IMR-90 (cell line): Measurements from ENCODE around the gene HOTAIR. TPM values are rescaled to one million over a fixed set of nuclear protein-coding genes. Genes with fewer than 3 reads are reported as not detected.

Experiments used
- ATAC-seq: fragments of 200-7000 bp; cut with Tn5 transposase; 2 replicates; pipeline ENCODE4 v1.9.1; 2020; ENCODE audit warnings: low read depth, mild to moderate bottlenecking, moderate library complexity
- BruUV-seq: library from RNA; stranded (reverse); fragments of 400-500 nt; replicated peaks from 2 replicates; lab custom pipeline; 2021; lab: Mats Ljungman, UMichigan
- CTCF ChIA-PET: fragments of 300-600 bp; formaldehyde crosslinking; extraction: SDS; loops from one replicate; lab custom pipeline; 2021; ENCODE audit warnings: antibody characterized with exemption; lab: Yijun Ruan, JAX
- POLR2A ChIA-PET: fragments of 300-600 bp; sonication (Branson Sonifier 250); formaldehyde crosslinking; loops from one replicate; lab custom pipeline; 2022; ENCODE audit warnings: antibody characterized with exemption; ENCODE audit not compliant: unreplicated experiment; lab: Charles Lee
- DNase-seq: peaks from one replicate; pipeline ENCODE4 v3.0.0; 2013
- H2AFZ ChIP-seq: replicated peaks from 2 replicates; pipeline ENCODE3; 2013; ENCODE audit warnings: low read length, mild to moderate bottlenecking; ENCODE audit not compliant: poor library complexity
- H2AK5ac ChIP-seq: 2 replicates; pipeline ENCODE4 v1.6.1; 2013; ENCODE audit warnings: low read depth, low read length, inconsistent platforms
- H2AK9ac ChIP-seq: replicated peaks from 2 replicates; pipeline ENCODE3; 2013; ENCODE audit warnings: mild to moderate bottlenecking, low read depth, low read length, moderate library complexity; ENCODE audit not compliant: poor library complexity
- H2BK120ac ChIP-seq: 2 replicates; pipeline ENCODE4 v1.6.1; 2013; ENCODE audit warnings: low read depth, low read length, inconsistent platforms
- H2BK15ac ChIP-seq: 3 replicates; pipeline ENCODE4 v1.6.1; 2013; ENCODE audit warnings: low read depth, low read length, inconsistent platforms
- H2BK20ac ChIP-seq: 2 replicates; pipeline ENCODE4 v1.6.1; 2013; ENCODE audit warnings: low read depth, mild to moderate bottlenecking, inconsistent platforms, low read length, moderate library complexity
- H2BK5ac ChIP-seq: 2 replicates; pipeline ENCODE4 v1.6.1; 2013; ENCODE audit warnings: mild to moderate bottlenecking, low read depth, low read length, inconsistent platforms; ENCODE audit not compliant: poor library complexity, severe bottlenecking
- H3K14ac ChIP-seq: replicated peaks from 2 replicates; pipeline ENCODE4 v1.6.1; 2013; ENCODE audit warnings: low read depth, low read length, inconsistent platforms
- H3K18ac ChIP-seq: 2 replicates; pipeline ENCODE4 v1.6.1; 2013; ENCODE audit warnings: low read depth, low read length, control low read depth
- H3K23ac ChIP-seq: 2 replicates; pipeline ENCODE4 v1.6.1; 2013; ENCODE audit warnings: low read depth, low read length, inconsistent platforms
- H3K27ac ChIP-seq: 2 replicates; pipeline ENCODE4 v1.5.1; 2013; ENCODE audit warnings: mild to moderate bottlenecking, control low read depth, low read length; ENCODE audit not compliant: insufficient read depth
- H3K27me3 ChIP-seq: 2 replicates; pipeline ENCODE4 v1.6.1; 2013; ENCODE audit warnings: low read length; ENCODE audit not compliant: control insufficient read depth, insufficient read depth
- H3K36me3 ChIP-seq: 2 replicates; pipeline ENCODE4 v1.6.1; 2013; ENCODE audit warnings: low read length, mixed read lengths; ENCODE audit not compliant: control insufficient read depth, insufficient read depth
- H3K4ac ChIP-seq: 2 replicates; pipeline ENCODE4 v1.6.1; 2013; ENCODE audit warnings: low read depth, low read length, inconsistent platforms
- H3K4me1 ChIP-seq: 2 replicates; pipeline ENCODE4 v1.6.1; 2013; ENCODE audit warnings: low read length, mixed read lengths; ENCODE audit not compliant: control insufficient read depth, insufficient read depth
- H3K4me2 ChIP-seq: 2 replicates; pipeline ENCODE4 v1.6.1; 2013; ENCODE audit warnings: low read depth, mild to moderate bottlenecking, control low read depth, low read length, moderate library complexity
- H3K4me3 ChIP-seq: 2 replicates; pipeline ENCODE4 v1.5.1; 2013; ENCODE audit warnings: low read depth, mild to moderate bottlenecking, control low read depth, low read length, moderate library complexity; ENCODE audit not compliant: insufficient read depth
- H3K56ac ChIP-seq: 2 replicates; pipeline ENCODE4 v1.6.1; 2013; ENCODE audit warnings: low read length, inconsistent platforms; ENCODE audit not compliant: insufficient read depth; ENCODE audit errors: extremely low read depth
- H3K79me1 ChIP-seq, 2 experiments: 2 replicates each; pipeline ENCODE4 v1.6.1; 2013; ENCODE audit warnings: low read length in 2 of 2, inconsistent platforms in 1 of 2, low read depth in 1 of 2
- H3K9ac ChIP-seq: 2 replicates; pipeline ENCODE4 v1.6.1; 2013; ENCODE audit warnings: low read depth, low read length, control low read depth
- H3K9me1 ChIP-seq: 2 replicates; pipeline ENCODE4 v1.6.1; 2013; ENCODE audit warnings: low read length, inconsistent platforms; ENCODE audit not compliant: insufficient read depth
- H3K9me3 ChIP-seq: 2 replicates; pipeline ENCODE4 v1.6.1; 2013; ENCODE audit warnings: low read length; ENCODE audit not compliant: control insufficient read depth, insufficient read depth
- H4K20me1 ChIP-seq: 2 replicates; pipeline ENCODE4 v1.6.1; 2013; ENCODE audit warnings: low read length, inconsistent platforms; ENCODE audit not compliant: insufficient read depth
- H4K5ac ChIP-seq: 2 replicates; pipeline ENCODE4 v1.6.1; 2013; ENCODE audit warnings: mild to moderate bottlenecking, low read depth, low read length, control low read depth
- H4K8ac ChIP-seq, 2 experiments: 2 replicates each; pipeline ENCODE4 v1.6.1; 2013; ENCODE audit warnings: low read depth in 2 of 2, low read length in 2 of 2, control low read depth in 1 of 2, inconsistent platforms in 1 of 2
- H4K91ac ChIP-seq: 2 replicates; pipeline ENCODE4 v1.6.1; 2013; ENCODE audit warnings: low read depth, low read length, inconsistent platforms; ENCODE audit not compliant: insufficient read depth
- CHD1 ChIP-seq: IDR thresholded peaks from 2 replicates; pipeline ENCODE4 v1.6.1; 2012; ENCODE audit warnings: low read depth, low read length, improper control_type of control experiment
- MXI1 ChIP-seq: IDR thresholded peaks from 2 replicates; pipeline ENCODE4 v1.6.1; 2012; ENCODE audit warnings: low read depth, mild to moderate bottlenecking, low read length, moderate library complexity, borderline replicate concordance
- POLR2A ChIP-seq: IDR thresholded peaks from 2 replicates; pipeline ENCODE4 v1.6.1; 2012; ENCODE audit warnings: mild to moderate bottlenecking, low read depth, low read length
- RFX5 ChIP-seq: IDR thresholded peaks from 2 replicates; pipeline ENCODE4 v1.8.0; 2012; ENCODE audit warnings: low read depth, mild to moderate bottlenecking, low read length, moderate library complexity
- WGBS, 2 experiments: methylation state at CpG; one replicate each; pipeline versions ENCODE4 v1.1.5 to v1.1.7; 2013; ENCODE audit warnings: missing lambda C conversion rate in 2 of 2; ENCODE audit not compliant: insufficient read length in 1 of 2; ENCODE audit errors: extremely low coverage in 2 of 2; 5-methylcytosine and 5-hydroxymethylcytosine counted together
- dilution Hi-C: fragments of 300-500 bp; cut with HindIII; formaldehyde crosslinking; loops from one replicate; pipeline ENCODE4 v1.14.3; 2018; ENCODE audit warnings: low sequenced_read_pairs; ENCODE audit not compliant: unreplicated experiment
- in situ Hi-C: fragments of 300-500 bp; cut with MboI; formaldehyde crosslinking; loops from 3 replicates; pipeline ENCODE4 v1.14.3; 2019; ENCODE audit warnings: low sequenced_read_pairs, inconsistent platforms, mixed read lengths
- intact Hi-C: fragments of 100-400 bp; cut with micrococcal nuclease; formaldehyde crosslinking; loops from 2 replicates; pipeline ENCODE4 v1.10.0; 2022
- polyA plus RNA-seq, 3 experiments: library from polyadenylated mRNA; depleted of rRNA; stranded (reverse); fragments of >200 nt; gene quantifications; 2 replicates each; pipeline ENCODE4 v1.2.3, GENCODE V29; 2012; ENCODE audit warnings: low replicate concordance in 1 of 3
- total RNA-seq: library from RNA; depleted of rRNA; stranded (reverse); fragments of >200 nt; gene quantifications from 2 replicates; pipeline ENCODE4 v1.2.3, GENCODE V29; 2012
- TF ChIP-seq, protein P1 (sequence below): fragments of 150-350 bp; IDR thresholded peaks from 2 replicates; pipeline ENCODE4 v1.6.1; 2016; ENCODE audit warnings: low read depth, mild to moderate bottlenecking, low read length, moderate library complexity, borderline replicate concordance
- TF ChIP-seq, protein P2 (sequence below): conservative IDR thresholded peaks from 2 replicates; pipeline ENCODE4 v1.5.1; 2012; ENCODE audit warnings: mild to moderate bottlenecking, low read depth, low read length, improper control_type of control experiment

The HOTAIR gene
- total and polyA plus RNA-seq, 2 of the 4 experiments (the other 2 are of a cell fraction): not detected

DNA sequence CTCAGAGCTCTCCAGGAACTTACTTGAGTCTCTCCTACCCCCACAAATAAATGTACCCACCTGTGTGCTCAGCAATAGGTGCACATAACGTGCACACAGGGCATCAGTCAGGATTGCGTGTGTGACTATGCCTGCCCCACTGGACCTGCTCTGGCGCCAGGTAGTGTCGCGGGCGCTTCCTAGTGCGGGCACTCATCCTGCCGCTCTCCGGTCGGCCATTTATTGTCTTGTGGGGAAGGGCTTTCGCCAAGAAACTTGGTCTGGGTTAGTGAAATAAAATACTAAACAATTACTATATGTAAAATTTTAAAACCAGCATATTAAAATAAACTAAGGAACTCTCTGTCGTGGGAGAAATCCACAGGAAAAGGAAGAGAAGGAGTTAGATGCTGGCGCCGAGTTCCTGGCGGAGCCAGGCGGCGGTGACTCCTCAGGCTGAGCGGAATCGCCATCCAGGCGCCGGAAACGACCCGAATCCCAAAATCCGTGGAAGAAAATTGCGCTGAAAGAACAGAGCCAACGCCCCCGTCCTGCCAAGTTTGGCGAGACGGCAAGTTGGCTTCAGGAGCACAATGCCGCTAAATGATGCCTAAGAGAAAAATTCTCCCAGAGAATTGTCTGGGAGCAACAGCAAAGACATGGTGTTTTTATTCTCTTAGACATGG, 44.0 kb downstream of the HOTAIR start:
- Histone ChIP-seq H2BK120ac (no peak overlapping the region), H3K9ac (no peak overlapping the region), H2AK9ac (no peak overlapping the region), H3K4ac (no peak overlapping the region), H3K18ac (no peak overlapping the region), H4K5ac (no peak overlapping the region), H3K4me3 (no peak overlapping the region), H3K9me3 (peaks cover 6% of the 10 kb centered on the region; the same call in 1 of the 2 replicates), H3K27ac (no peak overlapping the region), H3K27me3 (peaks cover 87% of the 10 kb centered on the region), H4K8ac (no peak overlapping the region), H2BK20ac (no peak overlapping the region), H3K56ac (no peak overlapping the region), H3K4me1 (no peaks in the 10 kb centered on the region), H4K91ac (no peak overlapping the region), H4K20me1 (no peaks in the 10 kb centered on the region), H3K79me1 (no peaks in the 10 kb centered on the region), H2AFZ (no peak overlapping the region), H2AK5ac (no peak overlapping the region), H3K14ac (no peak overlapping the region), H2BK5ac (no peak overlapping the region), H2BK15ac (no peak overlapping the region), H3K23ac (no peak overlapping the region), H3K4me2 (no peak overlapping the region), H3K9me1 (no peaks in the 10 kb centered on the region), H3K36me3 (no peaks in the 10 kb centered on the region)
- ATAC-seq (no peak), DNase-seq (no peak)
- ChIA-PET CTCF (no interaction called here), POLR2A (no interaction called here)
- WGBS, 2 experiments: 7% methylated on average over 3 of the region's 30 CpGs; no CpG with 5 or more reads in 1 of the 2 experiments
- intact Hi-C loops (no loop called here), in situ Hi-C loops (no loop called here), dilution Hi-C loops (no loop called here)
- TF ChIP-seq RFX5 (no peak), MXI1 (no peak), CHD1 (no peak), POLR2A (no peak)
- TF ChIP-seq, protein P1, sequence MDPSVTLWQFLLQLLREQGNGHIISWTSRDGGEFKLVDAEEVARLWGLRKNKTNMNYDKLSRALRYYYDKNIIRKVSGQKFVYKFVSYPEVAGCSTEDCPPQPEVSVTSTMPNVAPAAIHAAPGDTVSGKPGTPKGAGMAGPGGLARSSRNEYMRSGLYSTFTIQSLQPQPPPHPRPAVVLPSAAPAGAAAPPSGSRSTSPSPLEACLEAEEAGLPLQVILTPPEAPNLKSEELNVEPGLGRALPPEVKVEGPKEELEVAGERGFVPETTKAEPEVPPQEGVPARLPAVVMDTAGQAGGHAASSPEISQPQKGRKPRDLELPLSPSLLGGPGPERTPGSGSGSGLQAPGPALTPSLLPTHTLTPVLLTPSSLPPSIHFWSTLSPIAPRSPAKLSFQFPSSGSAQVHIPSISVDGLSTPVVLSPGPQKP: no peak
- TF ChIP-seq, protein P2, sequence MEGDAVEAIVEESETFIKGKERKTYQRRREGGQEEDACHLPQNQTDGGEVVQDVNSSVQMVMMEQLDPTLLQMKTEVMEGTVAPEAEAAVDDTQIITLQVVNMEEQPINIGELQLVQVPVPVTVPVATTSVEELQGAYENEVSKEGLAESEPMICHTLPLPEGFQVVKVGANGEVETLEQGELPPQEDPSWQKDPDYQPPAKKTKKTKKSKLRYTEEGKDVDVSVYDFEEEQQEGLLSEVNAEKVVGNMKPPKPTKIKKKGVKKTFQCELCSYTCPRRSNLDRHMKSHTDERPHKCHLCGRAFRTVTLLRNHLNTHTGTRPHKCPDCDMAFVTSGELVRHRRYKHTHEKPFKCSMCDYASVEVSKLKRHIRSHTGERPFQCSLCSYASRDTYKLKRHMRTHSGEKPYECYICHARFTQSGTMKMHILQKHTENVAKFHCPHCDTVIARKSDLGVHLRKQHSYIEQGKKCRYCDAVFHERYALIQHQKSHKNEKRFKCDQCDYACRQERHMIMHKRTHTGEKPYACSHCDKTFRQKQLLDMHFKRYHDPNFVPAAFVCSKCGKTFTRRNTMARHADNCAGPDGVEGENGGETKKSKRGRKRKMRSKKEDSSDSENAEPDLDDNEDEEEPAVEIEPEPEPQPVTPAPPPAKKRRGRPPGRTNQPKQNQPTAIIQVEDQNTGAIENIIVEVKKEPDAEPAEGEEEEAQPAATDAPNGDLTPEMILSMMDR: no peak
- BruUV-seq: no TSS peak
